DOHH2 (cell line): Measurements from ENCODE around the gene AUTS2.

ENCODE experiments used
- EZH2phosphoT487 ChIP-seq: fragments of 200-600 bp; sonication (generic); IDR thresholded peaks from 2 replicates; pipeline ENCODE4 v1.6.1; 2017; ENCODE audit warnings: borderline replicate concordance, mild to moderate bottlenecking, antibody characterized with exemption, low read length, moderate library complexity, mixed read lengths
- TF ChIP-seq, protein P1 (sequence below): fragments of 200-600 bp; sonication (generic); IDR thresholded peaks from one replicate; pipeline ENCODE4 v1.5.1; 2014; ENCODE audit warnings: antibody characterized with exemption, mild to moderate bottlenecking, low read depth, low read length; ENCODE audit not compliant: poor library complexity, severe bottlenecking

- TF ChIP-seq, protein P1, sequence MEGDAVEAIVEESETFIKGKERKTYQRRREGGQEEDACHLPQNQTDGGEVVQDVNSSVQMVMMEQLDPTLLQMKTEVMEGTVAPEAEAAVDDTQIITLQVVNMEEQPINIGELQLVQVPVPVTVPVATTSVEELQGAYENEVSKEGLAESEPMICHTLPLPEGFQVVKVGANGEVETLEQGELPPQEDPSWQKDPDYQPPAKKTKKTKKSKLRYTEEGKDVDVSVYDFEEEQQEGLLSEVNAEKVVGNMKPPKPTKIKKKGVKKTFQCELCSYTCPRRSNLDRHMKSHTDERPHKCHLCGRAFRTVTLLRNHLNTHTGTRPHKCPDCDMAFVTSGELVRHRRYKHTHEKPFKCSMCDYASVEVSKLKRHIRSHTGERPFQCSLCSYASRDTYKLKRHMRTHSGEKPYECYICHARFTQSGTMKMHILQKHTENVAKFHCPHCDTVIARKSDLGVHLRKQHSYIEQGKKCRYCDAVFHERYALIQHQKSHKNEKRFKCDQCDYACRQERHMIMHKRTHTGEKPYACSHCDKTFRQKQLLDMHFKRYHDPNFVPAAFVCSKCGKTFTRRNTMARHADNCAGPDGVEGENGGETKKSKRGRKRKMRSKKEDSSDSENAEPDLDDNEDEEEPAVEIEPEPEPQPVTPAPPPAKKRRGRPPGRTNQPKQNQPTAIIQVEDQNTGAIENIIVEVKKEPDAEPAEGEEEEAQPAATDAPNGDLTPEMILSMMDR: no peak
- TF ChIP-seq EZH2phosphoT487: no peak
Measured at GRCh38 chr7:70574314-70574834, 976.1 kb downstream of the AUTS2 start.
